ENCODE measurements around the gene DKKL1.

Gene DKKL1

GRCh38 chr19:49389406-49389805, 25.7 kb downstream of the DKKL1 start:
- TF ChIP-seq CTCF (IDR thresholded peaks at IDR 0.05; ENCODE audit: control insufficient read depth, insufficient read depth, low read depth, low read length, missing control alignments): no peak
- no peak for DNase-seq (ENCODE audit: low read depth)
- no peak overlapping the region for H3K4me3 ChIP-seq (ENCODE audit: control insufficient read depth, low read depth, low read length)

- H3K4me3 ChIP-seq (ENCODE audit: control insufficient read depth, low read depth, low read length): no peak overlapping the region
- DNase-seq (ENCODE audit: low read depth): no peak
- TF ChIP-seq CTCF (IDR thresholded peaks at IDR 0.05; ENCODE audit: control insufficient read depth, insufficient read depth, low read depth, low read length, missing control alignments): no peak
These were observed 26.7 kb downstream of the DKKL1 start for GRCh38 chr19:49390131-49390928.

- no peak for DNase-seq (ENCODE audit: low read depth)
- no peak overlapping the region for H3K4me3 ChIP-seq (ENCODE audit: control insufficient read depth, low read depth, low read length)
- TF ChIP-seq CTCF (IDR thresholded peaks at IDR 0.05; ENCODE audit: control insufficient read depth, insufficient read depth, low read depth, low read length, missing control alignments): no peak
These were observed 27.3 kb downstream of the DKKL1 start for GRCh38 chr19:49390929-49391359.

- no peak for DNase-seq (ENCODE audit: low read depth)
- H3K4me3 ChIP-seq (ENCODE audit: control insufficient read depth, low read depth, low read length): no peak overlapping the region
- peak; percentile 88 for TF ChIP-seq CTCF (IDR thresholded peaks at IDR 0.05; ENCODE audit: control insufficient read depth, insufficient read depth, low read depth, low read length, missing control alignments)
These were observed 28.1 kb downstream of the DKKL1 start for GRCh38 chr19:49391581-49392399.

- no peak overlapping the region for H3K4me3 ChIP-seq (ENCODE audit: control insufficient read depth, low read depth, low read length)
- no peak for DNase-seq (ENCODE audit: low read depth)
- TF ChIP-seq CTCF (IDR thresholded peaks at IDR 0.05; ENCODE audit: control insufficient read depth, insufficient read depth, low read depth, low read length, missing control alignments): no peak
These were observed 30.2 kb downstream of the DKKL1 start for GRCh38 chr19:49393881-49394280.

- no peak for TF ChIP-seq CTCF (IDR thresholded peaks at IDR 0.05; ENCODE audit: control insufficient read depth, insufficient read depth, low read depth, low read length, missing control alignments)
- no peak for DNase-seq (ENCODE audit: low read depth)
- no peak overlapping the region for H3K4me3 ChIP-seq (ENCODE audit: control insufficient read depth, low read depth, low read length)
These were observed 32.1 kb downstream of the DKKL1 start for GRCh38 chr19:49395581-49396407.
